ENCODE data around the gene CANT1. TPM values are rescaled to one million over a fixed set of nuclear protein-coding genes. Genes with fewer than 3 reads are reported as not detected.

Gene CANT1
- total RNA-seq, 1 experiment from 2014 or later: 34.1 TPM

DNA sequence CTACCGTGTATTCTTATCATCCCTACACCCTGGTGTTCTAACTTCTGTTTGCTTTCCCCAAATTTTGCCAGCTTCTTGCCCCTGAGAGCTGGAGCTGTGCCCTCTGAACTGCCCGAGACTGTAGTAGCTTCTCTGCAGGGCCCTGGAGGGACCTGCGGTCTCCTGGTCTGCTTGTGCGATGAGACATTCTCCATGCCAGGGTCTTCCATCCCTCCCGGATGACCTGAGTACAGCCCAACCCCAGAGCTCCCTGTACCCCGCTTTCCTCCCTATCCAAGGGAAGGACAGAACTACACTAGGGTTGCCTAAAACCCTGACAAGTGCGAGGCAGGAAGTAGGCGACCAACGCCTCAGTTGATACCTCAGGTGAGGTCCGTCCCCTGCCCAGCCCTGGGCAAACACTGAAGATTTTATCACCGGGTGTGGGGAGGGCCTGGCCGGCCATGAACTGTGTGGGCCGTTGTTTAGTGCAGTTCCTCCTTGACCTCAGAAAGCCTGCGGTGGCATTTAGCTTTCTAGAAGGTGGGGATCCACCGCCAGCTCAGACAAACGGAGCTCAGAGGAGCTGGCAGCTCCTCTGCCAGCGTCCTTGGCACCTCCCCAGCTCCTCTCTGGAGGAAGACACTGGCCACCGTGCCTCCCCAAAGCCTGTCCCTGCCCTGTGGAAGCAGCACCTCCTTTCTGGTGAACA is 13.7 kb downstream of the CANT1 start (continued):
- TF ChIP-seq, protein P1, sequence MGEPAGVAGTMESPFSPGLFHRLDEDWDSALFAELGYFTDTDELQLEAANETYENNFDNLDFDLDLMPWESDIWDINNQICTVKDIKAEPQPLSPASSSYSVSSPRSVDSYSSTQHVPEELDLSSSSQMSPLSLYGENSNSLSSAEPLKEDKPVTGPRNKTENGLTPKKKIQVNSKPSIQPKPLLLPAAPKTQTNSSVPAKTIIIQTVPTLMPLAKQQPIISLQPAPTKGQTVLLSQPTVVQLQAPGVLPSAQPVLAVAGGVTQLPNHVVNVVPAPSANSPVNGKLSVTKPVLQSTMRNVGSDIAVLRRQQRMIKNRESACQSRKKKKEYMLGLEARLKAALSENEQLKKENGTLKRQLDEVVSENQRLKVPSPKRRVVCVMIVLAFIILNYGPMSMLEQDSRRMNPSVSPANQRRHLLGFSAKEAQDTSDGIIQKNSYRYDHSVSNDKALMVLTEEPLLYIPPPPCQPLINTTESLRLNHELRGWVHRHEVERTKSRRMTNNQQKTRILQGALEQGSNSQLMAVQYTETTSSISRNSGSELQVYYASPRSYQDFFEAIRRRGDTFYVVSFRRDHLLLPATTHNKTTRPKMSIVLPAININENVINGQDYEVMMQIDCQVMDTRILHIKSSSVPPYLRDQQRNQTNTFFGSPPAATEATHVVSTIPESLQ (CRISPR knock-in tag; IDR thresholded peaks at IDR 0.05): no peak
- TF ChIP-seq RORB (CRISPR knock-in tag; IDR thresholded peaks at IDR 0.05): no peak
- TF ChIP-seq, protein P2, sequence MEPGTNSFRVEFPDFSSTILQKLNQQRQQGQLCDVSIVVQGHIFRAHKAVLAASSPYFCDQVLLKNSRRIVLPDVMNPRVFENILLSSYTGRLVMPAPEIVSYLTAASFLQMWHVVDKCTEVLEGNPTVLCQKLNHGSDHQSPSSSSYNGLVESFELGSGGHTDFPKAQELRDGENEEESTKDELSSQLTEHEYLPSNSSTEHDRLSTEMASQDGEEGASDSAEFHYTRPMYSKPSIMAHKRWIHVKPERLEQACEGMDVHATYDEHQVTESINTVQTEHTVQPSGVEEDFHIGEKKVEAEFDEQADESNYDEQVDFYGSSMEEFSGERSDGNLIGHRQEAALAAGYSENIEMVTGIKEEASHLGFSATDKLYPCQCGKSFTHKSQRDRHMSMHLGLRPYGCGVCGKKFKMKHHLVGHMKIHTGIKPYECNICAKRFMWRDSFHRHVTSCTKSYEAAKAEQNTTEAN (CRISPR knock-in tag; IDR thresholded peaks at IDR 0.05): no peak

DNA sequence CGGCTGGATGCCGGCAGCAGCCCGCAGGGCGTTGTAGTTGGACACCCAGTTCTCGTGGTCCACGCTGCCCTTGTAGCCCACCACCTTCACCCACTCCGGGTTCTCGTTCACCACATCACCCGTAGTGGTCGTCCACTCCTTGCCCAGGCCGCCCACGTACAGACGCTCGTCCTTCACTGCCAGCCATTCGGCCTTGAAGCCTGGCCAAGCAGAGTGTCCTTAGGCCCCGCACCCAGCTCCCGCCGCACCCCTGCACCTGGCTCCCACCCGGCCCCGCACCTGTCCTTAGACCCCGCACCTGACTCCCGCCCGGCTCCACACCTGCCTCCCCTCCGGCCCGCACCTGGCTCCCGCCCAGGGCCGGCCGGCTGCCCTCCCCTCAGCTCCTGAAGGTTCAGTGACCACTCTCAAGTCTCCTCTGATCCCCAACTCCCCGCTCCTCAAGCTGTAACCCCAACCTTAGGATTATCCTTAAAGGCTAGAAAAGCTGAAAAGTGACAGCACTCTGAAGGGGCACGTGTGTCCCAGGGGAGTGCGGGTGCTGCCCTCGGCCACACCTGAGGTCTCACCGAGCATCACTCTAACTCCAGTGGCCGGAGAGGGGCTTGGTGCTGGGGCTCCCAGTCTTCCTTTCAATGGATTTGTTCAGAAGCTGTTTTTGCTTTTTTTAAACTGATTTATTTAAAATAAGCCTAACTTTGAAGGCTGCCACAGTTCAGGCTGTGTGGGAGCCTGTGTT is 14.4 kb downstream of the CANT1 start:
- Mint-ChIP-seq H3K4me3 (no peak overlapping the region), H3K36me3 (peaks cover 28% of the 10 kb centered on the region), H3K27me3 (ENCODE audit: low read depth) (peaks cover 13% of the 10 kb centered on the region), H3K4me1 (no peaks in the 10 kb centered on the region), H3K27ac (no peak overlapping the region), H3K9me3 (no peaks in the 10 kb centered on the region)
- POLR2A ChIA-PET: no interaction called here
- ATAC-seq: no peak
- TF ChIP-seq JUN (CRISPR knock-in tag; IDR thresholded peaks at IDR 0.05): no peak
- TF ChIP-seq, protein P3, sequence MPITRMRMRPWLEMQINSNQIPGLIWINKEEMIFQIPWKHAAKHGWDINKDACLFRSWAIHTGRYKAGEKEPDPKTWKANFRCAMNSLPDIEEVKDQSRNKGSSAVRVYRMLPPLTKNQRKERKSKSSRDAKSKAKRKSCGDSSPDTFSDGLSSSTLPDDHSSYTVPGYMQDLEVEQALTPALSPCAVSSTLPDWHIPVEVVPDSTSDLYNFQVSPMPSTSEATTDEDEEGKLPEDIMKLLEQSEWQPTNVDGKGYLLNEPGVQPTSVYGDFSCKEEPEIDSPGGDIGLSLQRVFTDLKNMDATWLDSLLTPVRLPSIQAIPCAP (CRISPR knock-in tag; IDR thresholded peaks at IDR 0.05): no peak
- no peak for TF ChIP-seq ZNF138 (CRISPR knock-in tag; conservative IDR thresholded peaks at IDR 0.05)
- DNase-seq (ENCODE audit: low spot score): no peak
- CTCF ChIA-PET: interaction anchor here (1.7 to 2.1 kb wide), 2 partner anchors 50 to 130 kb away, joined by 5 to 6 read pairs; no protein-coding TSS in a partner anchor

DNA sequence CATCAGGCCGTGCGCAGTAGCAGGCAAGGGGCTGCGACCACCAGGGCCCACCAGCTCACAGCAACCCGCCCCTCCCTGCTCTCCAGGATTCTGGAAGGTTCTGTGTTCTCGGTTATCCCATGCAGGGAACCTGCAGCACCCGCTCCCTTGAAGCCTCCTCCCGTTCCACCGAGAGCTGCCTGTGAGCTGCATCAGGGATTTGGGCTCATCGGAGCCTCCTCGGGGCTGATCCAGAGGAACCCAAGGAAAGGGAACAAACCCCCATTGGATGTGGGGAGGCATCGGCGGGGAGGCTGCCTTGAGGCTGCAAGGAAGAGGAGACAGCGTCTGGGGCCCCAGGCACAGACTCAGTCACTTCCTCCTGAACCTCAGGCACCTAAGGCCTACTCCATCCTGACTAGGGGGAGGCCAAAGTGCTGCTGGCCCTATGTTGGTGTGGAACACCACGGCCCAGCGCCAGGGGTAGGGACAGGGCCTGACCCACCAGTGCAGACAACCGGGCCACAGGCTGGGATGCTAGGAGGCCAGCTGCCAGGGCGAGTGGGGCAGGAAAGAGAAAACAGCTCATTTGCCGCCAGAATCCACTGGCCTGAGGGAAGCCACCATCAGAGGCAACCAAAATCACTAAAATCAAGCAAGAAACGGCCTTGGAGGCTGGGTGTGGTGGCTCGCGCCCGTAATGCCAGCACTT is 15.4 kb downstream of the CANT1 start:
- TF ChIP-seq PRRX2 (CRISPR knock-in tag; IDR thresholded peaks at IDR 0.05) (no peak), ZNF317 (CRISPR knock-in tag; IDR thresholded peaks at IDR 0.05; ENCODE audit: borderline replicate concordance, low read depth) (no peak), MAX (CRISPR knock-in tag; IDR thresholded peaks at IDR 0.05) (no peak), NR1H2 (CRISPR knock-in tag; IDR thresholded peaks at IDR 0.05) (no peak), USF2 (CRISPR knock-in tag; IDR thresholded peaks at IDR 0.05) (no peak), IRF2 (CRISPR knock-in tag; IDR thresholded peaks at IDR 0.05; ENCODE audit: borderline replicate concordance, low read depth) (no peak), ZNF232 (CRISPR knock-in tag; IDR thresholded peaks at IDR 0.05) (no peak), GABPB1 (CRISPR knock-in tag; IDR thresholded peaks at IDR 0.05) (no peak), ZNF396 (CRISPR knock-in tag; IDR thresholded peaks at IDR 0.05; ENCODE audit: borderline replicate concordance) (no peak), GRHL2 (CRISPR knock-in tag; IDR thresholded peaks at IDR 0.05; ENCODE audit: insufficient replicate concordance, severe bottlenecking) (no peak), SP1 (CRISPR knock-in tag; conservative IDR thresholded peaks at IDR 0.05) (no peak)
- TF ChIP-seq, protein P4, sequence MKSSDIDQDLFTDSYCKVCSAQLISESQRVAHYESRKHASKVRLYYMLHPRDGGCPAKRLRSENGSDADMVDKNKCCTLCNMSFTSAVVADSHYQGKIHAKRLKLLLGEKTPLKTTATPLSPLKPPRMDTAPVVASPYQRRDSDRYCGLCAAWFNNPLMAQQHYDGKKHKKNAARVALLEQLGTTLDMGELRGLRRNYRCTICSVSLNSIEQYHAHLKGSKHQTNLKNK (CRISPR knock-in tag; IDR thresholded peaks at IDR 0.05): no peak
- Mint-ChIP-seq H3K9me3 (no peaks in the 10 kb centered on the region), H3K36me3 (peaks cover 25% of the 10 kb centered on the region), H3K4me3 (no peak overlapping the region), H3K27ac (no peak overlapping the region), H3K27me3 (ENCODE audit: low read depth) (peaks cover 9% of the 10 kb centered on the region; the same call in 1 of the 2 replicates), H3K4me1 (no peaks in the 10 kb centered on the region)
- ATAC-seq: no peak
- ChIA-PET POLR2A (no interaction called here), CTCF (no interaction called here)
- no peak for DNase-seq (ENCODE audit: low spot score)
